Pancreas (tissue), 10 donors: ENCODE data around the gene LMAN1. TPM values are rescaled to one million over a fixed set of nuclear protein-coding genes. Genes with fewer than 3 reads are reported as not detected.

ENCODE experiments used
- ATAC-seq, 4 donors: fragments of 200-7000 bp; cut with Tn5 transposase; one replicate each; pipeline versions ENCODE4 v1.8.0 to v1.9.1; 2020; ENCODE audit warnings: mild to moderate bottlenecking in 4 of 4, moderate library complexity in 4 of 4
- DNase-seq, 6 donors: peaks; one replicate each; pipeline ENCODE4 v3.0.0-alpha.2; 2020
- FAIRE-seq: peaks from 2 replicates; lab custom pipeline; 2012; peaks lifted over from hg19 to GRCh38; lab: Jason Lieb, UNC
- H3K27ac ChIP-seq, 4 donors: fragments of 200-600 bp; sonication (generic); 1 replicate in 3 of 4; 2 replicates in 1 of 4; pipeline versions ENCODE4 v1.5.0 to v1.8.0; 2020
- H3K27me3 ChIP-seq, 4 donors: fragments of 200-600 bp; one replicate each; pipeline ENCODE4 v1.8.0; 2021
- H3K36me3 ChIP-seq, 3 donors: fragments of 200-600 bp; sonication (generic) in 1 of 3; one replicate each; pipeline versions ENCODE4 v1.5.0 to v1.8.0; 2020 to 2021
- H3K4me1 ChIP-seq, 3 donors: fragments of 200-600 bp; one replicate each; pipeline ENCODE4 v1.8.0; 2021
- H3K4me3 ChIP-seq, 4 donors: fragments of 200-600 bp; sonication (generic) in 2 of 4; one replicate each; pipeline versions ENCODE4 v1.5.0 to v1.8.0; 2020 to 2021
- H3K9me3 ChIP-seq, 4 donors: fragments of 200-600 bp; one replicate each; pipeline ENCODE4 v1.8.0; 2021
- WGBS, 2 donors: extraction: QIAGEN DNeasy Blood & Tissue Kit; methylation state at CpG; one replicate each; pipeline ENCODE4 v1.1.7; 2013; 5-methylcytosine and 5-hydroxymethylcytosine counted together
- intact Hi-C, 3 donors: fragments of 100-400 bp; cut with DNase I; formaldehyde crosslinking; loops; one replicate each; pipeline versions ENCODE4 v1.11.1 to v1.14.2; 2022
- polyA plus RNA-seq, 2 donors: library from polyadenylated mRNA; stranded (reverse); fragments of 200-250 nt; gene quantifications; one replicate each; pipeline ENCODE4 v1.2.3, GENCODE V29; 2013
- total RNA-seq, 6 donors: library from RNA; stranded (reverse); fragmentation: NEBNext Ultra II Directional in 4 of 6; extraction: Animal tissue kit (Norgen Biotek cat#: 25700) in 4 of 6; gene quantifications; one replicate each; pipeline versions ENCODE4 v1.2.1 to v1.2.4, GENCODE V29; 2021 to 2023
- TF ChIP-seq, protein P1 (sequence below), 4 donors: fragments of 200-600 bp; sonication (generic) in 3 of 4; IDR thresholded peaks; one replicate each; pipeline versions ENCODE4 v1.5.0 to v1.8.0; 2021; ENCODE audit warnings: antibody characterized with exemption in 4 of 4
- donor health status: healthy with polysubstance abuse.
- donor health status: DM: no; HTN: no; CAD: no; lungs with moderate emphysema.
- donor health status: DM: no; HTN: no; CAD: no.
- donor health status: control.
- donor health status: control.
- donor health status: Bipolar disorder and iron deficiency.
- donor health status: DM: yes; HTN: yes; CAD: no.
- donor health status: DM: no; HTN: no; CAD: no.
- donor health status: DM: no; HTN: no; CAD: no.
- donor health status: DM: yes; HTN: yes; CAD: no.

Gene LMAN1
- total and polyA plus RNA-seq, 8 donors, result 15.9 to 75.2 (median 58.0) TPM

DNA sequence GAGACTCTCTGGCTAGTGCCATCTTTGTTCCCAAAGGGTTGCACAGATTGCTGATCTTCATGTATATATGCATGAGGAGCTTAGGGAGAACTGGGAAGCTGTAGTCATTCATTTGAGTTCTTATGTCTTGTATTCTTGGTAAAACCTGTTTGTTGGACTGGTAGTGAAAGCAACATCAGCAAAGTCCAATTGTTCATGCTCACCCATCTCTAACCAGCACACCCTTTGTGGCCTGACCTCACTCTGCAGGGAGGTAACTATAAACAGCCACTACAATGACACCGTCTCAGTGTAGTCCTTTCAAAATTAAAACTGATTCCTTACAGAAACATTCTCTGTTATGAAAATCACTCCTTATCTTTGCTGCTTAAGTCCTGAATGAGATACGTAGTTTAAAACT, 13.9 kb upstream of the LMAN1 start:
- no peak for ATAC-seq
- Histone ChIP-seq H3K27me3 (no peaks in the 10 kb centered on the region), H3K27ac (no peak overlapping the region), H3K4me3 (no peak overlapping the region), H3K36me3 (no peaks in the 10 kb centered on the region), H3K4me1 (no peaks in the 10 kb centered on the region), H3K9me3 (no peaks in the 10 kb centered on the region)
- FAIRE-seq, result no peak
- 87 to 95% methylated on average over 2 of the region's 2 CpGs for WGBS, 2 donors
- DNase-seq, result no peak
- TF ChIP-seq, protein P1, sequence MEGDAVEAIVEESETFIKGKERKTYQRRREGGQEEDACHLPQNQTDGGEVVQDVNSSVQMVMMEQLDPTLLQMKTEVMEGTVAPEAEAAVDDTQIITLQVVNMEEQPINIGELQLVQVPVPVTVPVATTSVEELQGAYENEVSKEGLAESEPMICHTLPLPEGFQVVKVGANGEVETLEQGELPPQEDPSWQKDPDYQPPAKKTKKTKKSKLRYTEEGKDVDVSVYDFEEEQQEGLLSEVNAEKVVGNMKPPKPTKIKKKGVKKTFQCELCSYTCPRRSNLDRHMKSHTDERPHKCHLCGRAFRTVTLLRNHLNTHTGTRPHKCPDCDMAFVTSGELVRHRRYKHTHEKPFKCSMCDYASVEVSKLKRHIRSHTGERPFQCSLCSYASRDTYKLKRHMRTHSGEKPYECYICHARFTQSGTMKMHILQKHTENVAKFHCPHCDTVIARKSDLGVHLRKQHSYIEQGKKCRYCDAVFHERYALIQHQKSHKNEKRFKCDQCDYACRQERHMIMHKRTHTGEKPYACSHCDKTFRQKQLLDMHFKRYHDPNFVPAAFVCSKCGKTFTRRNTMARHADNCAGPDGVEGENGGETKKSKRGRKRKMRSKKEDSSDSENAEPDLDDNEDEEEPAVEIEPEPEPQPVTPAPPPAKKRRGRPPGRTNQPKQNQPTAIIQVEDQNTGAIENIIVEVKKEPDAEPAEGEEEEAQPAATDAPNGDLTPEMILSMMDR (IDR thresholded peaks at IDR 0.05), result no peak
- intact Hi-C loops, result no loop called here

DNA sequence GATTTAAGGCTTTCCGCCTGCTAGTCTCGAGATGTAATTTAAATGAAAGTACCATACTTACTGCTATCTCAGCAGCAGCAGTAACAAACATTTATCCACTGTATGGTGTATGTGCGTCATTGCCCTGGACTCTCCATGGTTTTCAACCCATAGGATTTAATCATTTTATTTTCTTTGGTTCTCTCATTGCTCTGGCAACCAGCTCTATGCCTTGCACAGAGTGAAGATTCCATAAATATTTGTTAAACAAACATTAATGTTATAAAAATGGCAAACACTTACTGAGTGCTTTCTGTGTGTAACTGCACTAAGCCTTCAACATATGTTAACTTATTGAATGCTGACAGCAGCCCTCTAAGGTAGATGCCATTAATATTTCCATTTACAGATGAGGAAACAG, 1.3 kb upstream of the LMAN1 start:
- ATAC-seq, result no peak
- 95 to 98% methylated on average over 3 of the region's 3 CpGs for WGBS, 2 donors
- Histone ChIP-seq H3K4me1 (peaks cover 0 to 21% (median 5%) of the 10 kb centered on the region in 3 donors), H3K9me3 (no peaks in the 10 kb centered on the region), H3K36me3 (peaks cover 0 to under 1% (median 0%) of the 10 kb centered on the region in 3 donors), H3K27ac (no peak overlapping the region), H3K27me3 (no peaks in the 10 kb centered on the region), H3K4me3 (no peak overlapping the region)
- intact Hi-C loops, result no loop called here
- FAIRE-seq, result no peak
- TF ChIP-seq, protein P1 (IDR thresholded peaks at IDR 0.05), result no peak
- no peak for DNase-seq

DNA sequence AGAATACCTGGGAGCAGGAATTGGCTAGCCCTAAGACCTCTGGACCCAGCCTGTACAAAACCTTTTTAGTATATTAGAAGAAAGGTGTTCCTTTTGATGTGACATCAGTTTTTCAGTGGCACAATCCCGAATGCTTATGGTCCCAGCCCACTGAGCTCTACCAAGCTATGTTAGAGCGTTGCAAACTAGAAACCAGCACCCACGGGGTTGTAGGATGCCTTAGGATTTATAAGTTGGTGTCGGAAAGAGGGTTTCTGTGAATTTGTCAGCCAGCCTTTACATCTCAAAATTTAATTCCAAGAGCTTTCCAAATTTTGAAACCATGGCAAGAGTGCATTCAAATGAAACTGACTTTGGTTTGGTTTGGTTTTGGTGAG, 499 bp upstream of the LMAN1 start:
- Histone ChIP-seq H3K36me3 (peaks cover 0 to 8% (median 0%) of the 10 kb centered on the region in 3 donors), H3K9me3 (no peaks in the 10 kb centered on the region), H3K27ac (peak overlapping the region; percentile 86 to 98 (median 94)), H3K4me3 (peak overlapping the region; percentile 40 to 94 (median 92)), H3K4me1 (peaks cover 0 to 22% (median 5%) of the 10 kb centered on the region in 3 donors), H3K27me3 (no peaks in the 10 kb centered on the region)
- DNase-seq, result no peak
- FAIRE-seq, result no peak
- intact Hi-C loops, result no loop called here
- TF ChIP-seq, protein P1 (IDR thresholded peaks at IDR 0.05), result no peak
- peak; percentile 5 to 12 (median 7) for ATAC-seq
- 4 to 12% methylated on average over 4 of the region's 4 CpGs for WGBS, 2 donors

DNA sequence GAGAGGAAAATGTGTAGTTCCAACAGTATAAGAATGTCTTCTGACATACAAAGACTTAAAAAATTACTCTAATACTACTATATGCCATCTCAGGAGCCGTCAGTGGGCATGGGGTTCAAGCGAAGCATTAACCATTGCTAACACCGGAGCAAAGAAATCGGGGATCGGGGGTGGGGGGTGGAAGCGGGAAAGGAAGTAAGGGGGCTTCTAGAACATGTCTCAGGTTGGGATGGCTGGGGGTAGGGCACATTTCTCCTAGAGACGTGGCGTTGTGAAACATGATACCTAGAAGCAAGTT, 702 bp downstream of the LMAN1 start:
- Histone ChIP-seq H3K9me3 (no peaks in the 10 kb centered on the region), H3K27ac (peak overlapping the region; percentile 86 to 98 (median 94)), H3K4me1 (peaks cover 0 to 22% (median 8%) of the 10 kb centered on the region in 3 donors), H3K36me3 (peaks cover 0 to 20% (median 9%) of the 10 kb centered on the region in 3 donors), H3K27me3 (no peaks in the 10 kb centered on the region), H3K4me3 (peak overlapping the region; percentile 69 to 94 (median 92))
- DNase-seq, result peak in 2 of 6 donors; percentile 46 to 55
- FAIRE-seq, result no peak
- ATAC-seq, result peak in 1 of 4 donors; percentile 70
- intact Hi-C loops, result no loop called here
- TF ChIP-seq, protein P1 (IDR thresholded peaks at IDR 0.05), result no peak
- WGBS, 2 donors, result 0 to 1% methylated on average over 8 of the region's 8 CpGs

DNA sequence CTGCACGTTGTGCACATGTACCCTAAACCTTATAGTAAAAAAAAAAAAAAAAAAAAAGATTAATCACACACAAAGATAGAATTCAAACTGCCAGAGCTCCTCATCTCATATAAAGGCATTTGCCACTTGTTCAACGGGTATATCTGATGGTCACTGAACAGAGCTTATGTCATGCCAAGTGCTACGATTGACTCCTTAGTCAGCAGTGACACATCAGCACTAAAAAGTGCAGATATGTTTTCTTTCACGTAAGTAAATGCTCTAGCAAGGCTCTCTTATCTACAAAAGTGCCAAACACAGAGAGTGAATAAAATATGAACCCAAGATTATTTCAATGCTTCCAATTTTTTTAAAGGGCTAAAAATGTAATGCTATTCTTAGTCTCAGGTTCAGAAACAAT, 1.1 kb downstream of the LMAN1 start:
- peak; percentile 48 to 69 (median 57) for ATAC-seq
- TF ChIP-seq, protein P1 (IDR thresholded peaks at IDR 0.05), result no peak
- H3K27me3 ChIP-seq, result no peaks in the 10 kb centered on the region
- 3% methylated on average over 4 of the region's 4 CpGs for WGBS, 2 donors
- peak; percentile 26 for FAIRE-seq
- H3K27ac ChIP-seq, result peak overlapping the region; percentile 86 to 98 (median 94)
- H3K4me1 ChIP-seq, result peaks cover 0 to 22% (median 8%) of the 10 kb centered on the region in 3 donors
- no peaks in the 10 kb centered on the region for H3K9me3 ChIP-seq
- intact Hi-C loops, result no loop called here
- DNase-seq, result peak in 3 of 6 donors; percentile 15 to 22 (median 22)
- peaks cover 3 to 25% (median 9%) of the 10 kb centered on the region in 3 donors for H3K36me3 ChIP-seq
- peak overlapping the region; percentile 69 to 94 (median 92) for H3K4me3 ChIP-seq
